Activated CD4-positive, CD25-positive, alpha-beta regulatory T cell treated with anti-CD3 and anti-CD28 coated beads, Interleukin-2, amount 50 U/mL, for 16 hours (primary cell): Measurements from ENCODE around the gene DIPK1C.

Experiments
- DNase-seq: peaks from one replicate; pipeline ENCODE4 v3.0.0-alpha.2; 2020; ENCODE audit warnings: low read depth, low spot score

The DIPK1C gene

DNA sequence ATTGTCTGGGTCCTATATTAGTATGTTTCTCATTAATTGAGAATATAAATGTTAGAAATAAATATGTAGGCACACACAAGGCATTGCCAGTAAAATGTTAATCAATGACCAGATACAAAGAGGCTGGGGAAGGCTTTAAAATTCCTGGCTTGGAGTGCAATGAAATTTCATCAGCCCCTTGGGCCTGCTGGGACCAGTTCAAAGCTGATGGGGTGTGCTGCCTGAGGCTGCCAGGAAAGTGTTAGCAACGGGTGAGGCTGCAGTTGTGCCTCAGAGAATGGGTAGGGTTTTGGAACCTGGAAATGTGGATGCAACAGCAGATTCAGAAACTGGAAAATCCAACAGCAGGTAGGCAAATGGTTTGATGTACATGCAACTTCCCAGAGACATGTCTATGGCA lies 68.9 kb downstream of the DIPK1C start:
- no peak for DNase-seq

DNA sequence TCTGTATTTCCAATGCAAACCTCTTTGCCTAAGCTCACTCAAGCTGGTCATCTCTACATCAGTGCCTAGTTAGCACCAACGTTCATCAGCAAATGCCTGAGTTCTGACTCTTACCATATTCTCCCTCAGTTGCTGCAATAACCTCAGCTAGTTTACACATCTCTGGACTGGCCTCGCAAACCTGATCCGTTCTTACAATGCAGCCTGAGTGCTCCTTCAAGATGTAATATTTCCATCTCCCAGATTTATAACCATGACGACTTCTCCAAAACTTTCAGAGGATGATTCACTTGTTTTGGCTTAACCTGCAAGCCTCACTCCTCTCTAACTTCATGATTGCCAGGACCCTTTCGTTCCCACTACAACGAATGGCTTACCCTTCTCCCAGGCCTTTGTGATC lies 69.7 kb downstream of the DIPK1C start:
- DNase-seq: no peak
